Measurements from ENCODE around the gene NPBWR2. TPM values are rescaled to one million over a fixed set of nuclear protein-coding genes. Genes with fewer than 3 reads are reported as not detected.

The NPBWR2 gene
- total RNA-seq, 2 donors from 2014 or later = not detected

GRCh38 chr20:64077541-64077875 is 29.9 kb downstream of the NPBWR2 start:
- peak overlapping the region in 1 of 2 donors; percentile 16 for H3K4me3 ChIP-seq
- peaks cover 0 to 43% of the 10 kb centered on the region in 2 donors for H3K4me1 ChIP-seq
- no peaks in the 10 kb centered on the region for H3K27me3 ChIP-seq
- no peaks in the 10 kb centered on the region for H3K9me3 ChIP-seq
- H3K36me3 ChIP-seq = peaks cover 14% of the 10 kb centered on the region
- no peak overlapping the region for H3K27ac ChIP-seq
- DNase-seq (ENCODE audit: low spot score) = no peak
- TF ChIP-seq CTCF (IDR thresholded peaks at IDR 0.05) = no peak

GRCh38 chr20:64077094-64077493 is 30.3 kb downstream of the NPBWR2 start:
- Histone ChIP-seq H3K9me3 (no peaks in the 10 kb centered on the region), H3K27ac (no peak overlapping the region), H3K36me3 (peaks cover 16% of the 10 kb centered on the region), H3K4me1 (peaks cover 0 to 39% of the 10 kb centered on the region in 2 donors), H3K4me3 (peak overlapping the region in 1 of 2 donors; percentile 16), H3K27me3 (no peaks in the 10 kb centered on the region)
- TF ChIP-seq CTCF (IDR thresholded peaks at IDR 0.05) = no peak
- DNase-seq (ENCODE audit: low spot score) = no peak

- Histone ChIP-seq H3K27me3 (no peaks in the 10 kb centered on the region), H3K36me3 (peaks cover 16% of the 10 kb centered on the region), H3K9me3 (no peaks in the 10 kb centered on the region), H3K27ac (no peak overlapping the region), H3K4me1 (peaks cover 0 to 33% of the 10 kb centered on the region in 2 donors), H3K4me3 (no peak overlapping the region)
- DNase-seq (ENCODE audit: low spot score) = no peak
- TF ChIP-seq CTCF (IDR thresholded peaks at IDR 0.05) = no peak
Measured at GRCh38 chr20:64076061-64076997, 31.0 kb downstream of the NPBWR2 start.

GRCh38 chr20:64075556-64075955 is 31.8 kb downstream of the NPBWR2 start:
- Histone ChIP-seq H3K27ac (no peak overlapping the region), H3K36me3 (peaks cover 16% of the 10 kb centered on the region), H3K4me3 (no peak overlapping the region), H3K4me1 (peaks cover 0 to 32% of the 10 kb centered on the region in 2 donors), H3K27me3 (no peaks in the 10 kb centered on the region), H3K9me3 (no peaks in the 10 kb centered on the region)
- no peak for DNase-seq (ENCODE audit: low spot score)
- TF ChIP-seq CTCF (IDR thresholded peaks at IDR 0.05) = no peak

GRCh38 chr20:64074963-64075362 is 32.4 kb downstream of the NPBWR2 start:
- no peak for DNase-seq (ENCODE audit: low spot score)
- Histone ChIP-seq H3K4me1 (peaks cover 0 to 26% of the 10 kb centered on the region in 2 donors), H3K9me3 (no peaks in the 10 kb centered on the region), H3K36me3 (peaks cover 16% of the 10 kb centered on the region), H3K27me3 (no peaks in the 10 kb centered on the region), H3K27ac (no peak overlapping the region), H3K4me3 (no peak overlapping the region)
- no peak for TF ChIP-seq CTCF (IDR thresholded peaks at IDR 0.05)
